ENCODE data around the gene PITX1.

- no peak for TF ChIP-seq CTCF (IDR thresholded peaks at IDR 0.05)
- TF ChIP-seq EZH2 (IDR thresholded peaks at IDR 0.05): no peak
These were observed 14.7 kb downstream of the PITX1 start for GRCh38 chr5:135019314-135019713.

Measured in neural progenitor cell (in vitro differentiated cells).